OCI-LY1 (cell line): ENCODE data around the gene GNG13.

Experiments used
- H2AFZ ChIP-seq: fragments of 200-600 bp; sonication (generic), shearing (Covaris generic); 2 replicates; pipeline ENCODE4 v1.6.0; 2014; ENCODE audit warnings: antibody characterized with exemption, mild to moderate bottlenecking, low read length
- H3F3A ChIP-seq: fragments of 200-600 bp; sonication (generic), shearing (Covaris generic); 2 replicates; pipeline ENCODE4 v1.6.0; 2014; ENCODE audit warnings: mild to moderate bottlenecking, antibody characterized with exemption, low read length, moderate library complexity; ENCODE audit not compliant: insufficient read depth
- H3K27ac ChIP-seq: fragments of 200-600 bp; sonication (generic); 2 replicates; pipeline ENCODE4 v1.5.1; 2014; ENCODE audit warnings: low read length, mixed run types, mild to moderate bottlenecking, low read depth; ENCODE audit not compliant: poor library complexity, severe bottlenecking
- H3K27me3 ChIP-seq: fragments of 200-600 bp; sonication (generic); 2 replicates; pipeline ENCODE4 v1.6.0; 2014; ENCODE audit warnings: antibody characterized with exemption, mild to moderate bottlenecking, low read length, moderate library complexity; ENCODE audit not compliant: insufficient read depth
- H3K36me3 ChIP-seq: fragments of 200-600 bp; sonication (generic); 2 replicates; pipeline ENCODE4 v1.6.1; 2014; ENCODE audit warnings: mild to moderate bottlenecking, antibody characterized with exemption, low read length, moderate library complexity, mixed read lengths; ENCODE audit not compliant: insufficient read depth
- H3K4me1 ChIP-seq: fragments of 200-600 bp; sonication (generic); 2 replicates; pipeline ENCODE4 v1.5.1; 2014; ENCODE audit warnings: mild to moderate bottlenecking, low read length, moderate library complexity; ENCODE audit not compliant: insufficient read depth, severe bottlenecking
- H3K4me2 ChIP-seq: fragments of 200-600 bp; sonication (generic), shearing (Covaris generic); 2 replicates; pipeline ENCODE4 v1.6.1; 2014; ENCODE audit warnings: low read length
- H3K4me3 ChIP-seq: fragments of 200-600 bp; sonication (generic); 2 replicates; pipeline ENCODE4 v1.5.1; 2014; ENCODE audit warnings: low read length, low read depth, mild to moderate bottlenecking, mixed read lengths; ENCODE audit not compliant: poor library complexity, severe bottlenecking
- H3K79me2 ChIP-seq: fragments of 200-600 bp; shearing (Covaris generic); 2 replicates; pipeline ENCODE4 v1.6.1; 2016; ENCODE audit warnings: mixed run types, low read length, mixed read lengths; ENCODE audit not compliant: insufficient read depth
- H3K9ac ChIP-seq: fragments of 200-600 bp; sonication (generic), shearing (Covaris generic); 2 replicates; pipeline ENCODE4 v1.6.1; 2014; ENCODE audit warnings: mild to moderate bottlenecking, low read length, mixed read lengths
- H3K9me2 ChIP-seq: fragments of 200-600 bp; sonication (generic), shearing (Covaris generic); 2 replicates; pipeline ENCODE4 v1.6.1; 2014; ENCODE audit warnings: low read depth, mild to moderate bottlenecking, low read length, mixed read lengths
- H3K9me3 ChIP-seq: fragments of 200-600 bp; shearing (Covaris generic); 2 replicates; pipeline ENCODE4 v1.6.1; 2014; ENCODE audit warnings: low read length, mixed read lengths
- H4K20me1 ChIP-seq: fragments of 200-600 bp; sonication (generic), shearing (Covaris generic); 2 replicates; pipeline ENCODE4 v1.6.0; 2016; ENCODE audit warnings: mild to moderate bottlenecking, low read length; ENCODE audit not compliant: insufficient read depth
- CTCF ChIP-seq: fragments of 200-600 bp; sonication (generic), shearing (Covaris generic); IDR thresholded peaks from 2 replicates; pipeline ENCODE4 v1.5.1; 2017; ENCODE audit warnings: mild to moderate bottlenecking, antibody characterized with exemption, low read length, moderate library complexity, mixed read lengths
- EZH2 ChIP-seq: fragments of 200-600 bp; sonication (generic), shearing (Covaris generic); IDR thresholded peaks from 2 replicates; pipeline ENCODE4 v1.8.0; 2017; ENCODE audit warnings: borderline replicate concordance, mixed run types, mild to moderate bottlenecking, antibody characterized with exemption, low read length, moderate library complexity, mixed read lengths

The GNG13 gene

GRCh38 chr16:818592-818991 lies 18.1 kb upstream of the GNG13 start:
- H3K79me2 ChIP-seq, result no peaks in the 10 kb centered on the region
- no peak for TF ChIP-seq CTCF
- no peak for TF ChIP-seq EZH2
- no peaks in the 10 kb centered on the region for H3F3A ChIP-seq
- no peak overlapping the region for H2AFZ ChIP-seq
- no peaks in the 10 kb centered on the region for H3K9me2 ChIP-seq
- H3K4me3 ChIP-seq, result no peak overlapping the region
- H3K27ac ChIP-seq, result no peak overlapping the region
- no peaks in the 10 kb centered on the region for H4K20me1 ChIP-seq
- no peaks in the 10 kb centered on the region for H3K9me3 ChIP-seq
- H3K9ac ChIP-seq, result no peak overlapping the region
- H3K36me3 ChIP-seq, result no peaks in the 10 kb centered on the region
- H3K4me1 ChIP-seq, result no peaks in the 10 kb centered on the region
- H3K27me3 ChIP-seq, result peaks cover 14% of the 10 kb centered on the region; the same call in 1 of the 2 replicates
- H3K4me2 ChIP-seq, result no peak overlapping the region

GRCh38 chr16:818132-818531 lies 17.6 kb upstream of the GNG13 start:
- H3K4me2 ChIP-seq, result no peak overlapping the region
- no peaks in the 10 kb centered on the region for H3K9me2 ChIP-seq
- no peaks in the 10 kb centered on the region for H3K36me3 ChIP-seq
- H3K27me3 ChIP-seq, result peaks cover 14% of the 10 kb centered on the region; the same call in 1 of the 2 replicates
- no peak overlapping the region for H3K9ac ChIP-seq
- H3K9me3 ChIP-seq, result no peaks in the 10 kb centered on the region
- H4K20me1 ChIP-seq, result no peaks in the 10 kb centered on the region
- H3K4me1 ChIP-seq, result no peaks in the 10 kb centered on the region
- H2AFZ ChIP-seq, result no peak overlapping the region
- H3K27ac ChIP-seq, result no peak overlapping the region
- no peaks in the 10 kb centered on the region for H3K79me2 ChIP-seq
- no peak for TF ChIP-seq EZH2
- no peak for TF ChIP-seq CTCF
- no peaks in the 10 kb centered on the region for H3F3A ChIP-seq
- H3K4me3 ChIP-seq, result no peak overlapping the region

GRCh38 chr16:817001-817906 lies 16.7 kb upstream of the GNG13 start:
- no peaks in the 10 kb centered on the region for H3K36me3 ChIP-seq
- TF ChIP-seq CTCF (no peak), EZH2 (no peak)

More at GRCh38 chr16:817001-817906, 16.7 kb upstream of the GNG13 start:
- Histone ChIP-seq H3K79me2 (no peaks in the 10 kb centered on the region), H2AFZ (no peak overlapping the region), H3K4me2 (no peak overlapping the region), H4K20me1 (no peaks in the 10 kb centered on the region), H3K9ac (no peak overlapping the region), H3K27me3 (peaks cover 14% of the 10 kb centered on the region; the same call in 1 of the 2 replicates), H3K9me3 (no peaks in the 10 kb centered on the region), H3K4me1 (no peaks in the 10 kb centered on the region), H3K4me3 (no peak overlapping the region), H3K9me2 (no peaks in the 10 kb centered on the region), H3F3A (no peaks in the 10 kb centered on the region), H3K27ac (no peak overlapping the region)
